SHP77 treated with DMSO at 0.1 percent for 48 hours (cell line): ENCODE measurements around the gene SLC5A2.
"Not testable (repeated sequence)": the region's sequence is repeated elsewhere in the genome, so short reads cannot be mapped to it uniquely, and the experiment has no call there.

Experiments used
- DNase-seq: peaks from one replicate; lab custom pipeline; 2025; lab: John Stamatoyannopoulos, UW

The SLC5A2 gene

DNA sequence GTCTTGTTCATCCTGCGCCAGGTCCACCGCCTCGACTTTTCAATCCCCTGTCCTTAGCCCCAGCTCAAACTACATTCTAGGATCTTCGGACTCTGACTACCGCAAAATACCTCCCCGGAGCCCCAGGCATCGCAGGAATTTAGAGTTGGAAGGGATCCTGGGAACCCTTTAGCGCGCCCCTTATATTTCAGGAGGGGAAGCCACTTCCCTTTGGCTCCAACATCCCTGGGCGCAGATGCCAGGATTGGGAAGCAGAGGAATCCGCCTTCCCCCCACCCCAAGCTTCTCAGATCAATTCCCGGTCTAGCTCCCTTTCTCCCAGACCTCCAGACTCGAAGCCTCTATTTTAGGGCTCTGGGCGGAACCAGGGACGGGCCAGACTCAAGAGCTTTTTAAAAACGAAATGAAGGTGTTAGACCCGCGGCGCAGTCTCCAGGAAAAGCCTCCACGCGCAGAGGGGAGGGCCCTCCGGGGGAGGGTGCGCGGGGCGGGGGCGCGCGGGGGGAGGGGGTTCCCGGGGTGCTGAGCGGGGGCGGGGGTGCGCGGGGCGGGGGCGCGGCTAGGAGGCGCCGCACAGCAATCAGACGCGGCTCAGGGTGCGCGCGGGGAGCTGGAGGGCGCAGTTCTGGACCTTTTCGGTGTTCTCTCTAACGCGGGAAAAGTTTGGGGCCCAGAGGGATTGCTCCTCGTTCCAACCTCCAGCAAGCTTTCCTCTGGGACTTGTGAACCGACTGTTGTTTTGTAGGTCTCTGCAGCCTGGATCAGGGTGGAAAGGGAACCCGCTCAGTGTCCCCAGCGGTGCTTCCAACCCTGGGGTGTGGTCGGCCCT, 46.4 kb downstream of the SLC5A2 start:
- DNase-seq = no peak

DNA sequence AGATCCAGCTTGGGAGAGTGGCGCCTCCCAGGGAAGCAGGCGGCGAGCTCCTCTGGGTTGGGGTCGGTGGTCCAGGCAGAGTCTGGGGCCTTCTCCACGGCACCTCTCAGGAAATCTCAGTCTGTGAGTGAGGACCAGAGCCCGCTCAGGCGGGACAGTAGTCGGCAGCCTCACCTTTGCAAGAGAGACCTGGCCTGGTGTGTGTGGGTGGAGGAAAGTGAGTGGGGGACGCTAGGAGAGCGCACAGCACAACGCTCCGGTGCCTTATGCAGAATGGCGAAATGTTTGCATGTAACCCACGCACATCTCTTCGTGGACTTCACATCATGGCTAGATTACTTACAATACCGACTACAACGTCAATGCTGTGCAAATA, 47.0 kb downstream of the SLC5A2 start:
- no peak for DNase-seq

DNA sequence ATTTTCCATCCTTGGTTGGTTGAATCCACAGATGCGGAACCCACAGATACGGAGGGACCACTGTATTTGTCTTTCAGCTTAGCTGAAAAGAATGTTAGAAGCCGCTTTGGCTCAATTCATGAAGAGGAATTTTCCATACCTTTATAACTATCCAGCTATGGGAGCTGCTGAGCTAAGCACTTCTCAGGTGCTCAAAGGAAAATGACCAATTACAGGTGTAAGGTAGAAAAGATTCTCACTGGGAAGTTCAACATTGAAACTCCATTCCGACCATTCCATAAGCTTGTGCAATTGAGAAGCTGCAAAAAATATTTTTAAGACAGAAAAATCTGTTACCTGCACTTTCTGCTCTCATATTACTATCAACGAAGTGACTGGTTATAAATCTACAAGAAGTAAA, 47.5 kb downstream of the SLC5A2 start:
- DNase-seq = no peak

DNA sequence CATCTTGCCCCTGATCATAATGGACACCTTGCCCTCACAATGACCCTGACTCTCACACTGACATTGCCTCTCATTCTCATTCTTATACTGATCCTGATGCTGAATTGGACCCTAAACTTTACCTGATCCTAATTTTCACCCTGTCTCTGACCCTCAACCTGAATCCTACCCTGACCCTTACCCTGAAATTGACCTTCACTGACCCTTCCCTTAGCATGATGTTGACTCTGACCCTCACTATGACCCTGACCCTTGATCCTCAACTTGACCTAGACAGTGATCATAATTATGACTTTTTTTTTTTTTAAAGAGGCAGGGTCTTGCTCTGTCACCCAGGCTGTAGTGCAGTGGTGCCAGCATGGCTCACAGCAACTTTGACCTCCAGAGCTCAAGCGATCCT, 48.2 kb downstream of the SLC5A2 start:
- DNase-seq = no peak

DNA sequence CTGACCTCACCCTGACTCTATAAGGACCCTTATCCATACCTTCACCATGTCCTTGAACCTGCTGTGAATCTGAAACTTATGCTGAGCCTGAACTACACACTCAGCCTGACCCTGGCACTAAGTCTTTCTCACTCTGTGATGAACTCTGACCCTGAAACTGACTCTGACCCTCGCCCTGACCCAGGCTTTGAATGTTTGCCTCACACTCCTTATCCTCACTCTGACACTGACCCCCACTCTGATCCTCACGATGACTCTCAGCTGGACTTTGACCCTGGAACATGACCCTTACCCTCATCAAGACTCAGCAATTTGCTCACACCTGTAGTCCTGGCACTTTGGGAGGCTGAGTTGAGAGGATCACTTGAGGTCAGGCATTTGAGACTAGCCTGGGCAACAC, 49.2 kb downstream of the SLC5A2 start:
- no peak for DNase-seq

DNA sequence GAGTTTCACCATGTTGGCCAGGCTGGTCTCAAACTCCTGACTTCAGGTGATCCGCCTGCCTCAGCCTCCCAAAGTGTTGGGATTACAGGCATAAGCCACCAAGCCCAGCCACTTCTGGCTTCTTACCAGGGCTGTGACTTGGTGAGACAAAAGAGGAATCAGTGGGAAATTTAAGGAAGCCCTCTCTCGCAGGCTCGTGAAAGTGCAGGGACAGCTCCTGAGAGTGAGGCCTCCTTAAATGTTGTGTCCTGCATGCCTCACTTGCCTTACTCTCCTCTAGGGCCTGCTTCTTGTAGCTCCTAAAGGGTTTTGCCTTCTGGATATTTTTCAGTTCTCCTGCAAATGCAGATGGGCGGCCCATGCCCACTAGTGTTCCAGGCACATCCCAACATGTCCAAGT, 50.0 kb downstream of the SLC5A2 start:
- DNase-seq = no peak

DNA sequence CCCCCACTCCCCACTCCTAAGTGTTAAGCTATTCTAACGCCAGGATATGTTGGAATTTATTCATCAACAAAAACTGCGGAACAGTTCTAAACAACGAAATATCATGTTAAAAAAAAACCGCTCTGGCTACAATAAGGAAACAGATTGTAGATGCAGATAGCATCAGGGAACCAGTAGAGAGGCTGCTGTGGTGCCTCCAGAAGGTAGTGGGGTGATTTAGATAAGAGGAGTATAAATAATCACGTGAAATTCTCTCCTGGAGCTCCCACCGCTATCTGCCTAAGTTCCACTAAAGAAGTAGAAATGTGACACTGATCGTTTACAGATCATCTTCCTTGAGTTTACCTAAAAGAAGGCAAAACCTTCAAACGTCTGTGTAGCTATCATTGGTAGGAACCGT, 52.8 kb downstream of the SLC5A2 start:
- no peak for DNase-seq

DNA sequence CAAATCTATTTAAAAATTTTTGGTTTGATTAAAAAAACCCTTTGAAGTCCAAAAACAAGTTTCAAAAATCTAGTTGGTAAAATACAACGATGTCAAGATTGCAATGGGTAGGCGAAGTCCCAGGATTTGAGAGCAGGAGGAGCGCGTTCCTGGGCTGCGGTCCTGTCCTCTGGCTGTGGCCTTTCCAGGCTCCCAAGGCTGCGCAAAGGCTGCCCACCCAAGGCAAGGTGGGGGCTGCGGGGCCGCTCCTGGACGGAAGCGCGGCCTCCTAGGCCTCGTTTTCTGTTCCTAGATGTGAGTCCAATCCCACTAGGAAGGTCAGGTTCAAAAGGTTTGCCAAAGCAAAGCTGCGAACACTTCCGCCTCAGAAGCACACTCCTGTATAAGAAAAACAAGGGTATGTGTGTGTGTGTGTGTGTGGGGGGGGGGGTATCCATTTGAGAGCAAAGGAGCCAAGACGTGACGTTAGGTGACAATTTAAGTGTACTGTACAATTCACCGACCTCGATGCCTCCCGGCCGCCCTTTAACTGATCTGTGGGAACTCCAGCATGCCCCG, 54.0 kb downstream of the SLC5A2 start:
- no peak for DNase-seq

DNA sequence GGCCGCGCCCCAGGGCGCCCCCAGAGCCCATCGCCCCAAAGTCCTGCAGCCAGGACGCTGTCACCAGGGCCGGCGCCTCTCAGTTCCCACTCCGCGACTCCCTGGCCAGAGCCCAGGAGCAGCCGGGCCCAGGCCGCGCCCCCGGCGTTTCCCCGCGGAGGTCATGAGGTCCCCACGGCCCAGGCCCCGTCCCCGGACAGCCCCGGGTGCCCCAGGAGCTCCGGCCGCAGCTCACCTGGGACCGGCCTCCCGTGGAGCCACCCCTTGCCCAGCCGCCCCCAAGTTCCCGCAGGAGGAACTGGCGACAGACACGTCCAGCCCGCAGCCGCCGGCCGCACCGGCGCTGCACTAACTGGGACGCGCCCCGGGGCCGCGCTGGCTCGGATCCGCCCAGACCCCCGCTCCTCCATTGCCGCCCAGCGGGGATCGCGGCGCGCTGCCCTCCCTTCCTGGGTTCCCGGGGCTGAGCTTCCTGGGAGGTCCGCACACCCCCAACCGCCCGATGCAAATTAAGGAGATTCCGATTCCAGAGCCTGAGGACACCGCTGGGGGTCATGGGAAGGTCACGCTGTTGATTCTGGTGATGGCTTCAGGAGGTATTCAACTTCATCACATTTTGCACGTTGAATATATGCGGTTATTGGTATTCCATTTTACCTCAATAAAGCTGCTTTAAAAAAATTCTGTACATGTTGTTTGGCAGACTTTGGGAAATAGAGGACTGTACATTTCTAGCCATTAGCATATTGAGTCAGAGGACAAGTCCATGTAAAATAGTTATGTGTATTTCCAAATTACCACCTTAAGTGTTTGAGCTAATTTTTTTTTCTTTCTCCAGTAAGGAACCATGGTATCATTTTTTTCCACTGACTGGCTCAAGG, 54.7 kb downstream of the SLC5A2 start:
- no peak for DNase-seq

DNA sequence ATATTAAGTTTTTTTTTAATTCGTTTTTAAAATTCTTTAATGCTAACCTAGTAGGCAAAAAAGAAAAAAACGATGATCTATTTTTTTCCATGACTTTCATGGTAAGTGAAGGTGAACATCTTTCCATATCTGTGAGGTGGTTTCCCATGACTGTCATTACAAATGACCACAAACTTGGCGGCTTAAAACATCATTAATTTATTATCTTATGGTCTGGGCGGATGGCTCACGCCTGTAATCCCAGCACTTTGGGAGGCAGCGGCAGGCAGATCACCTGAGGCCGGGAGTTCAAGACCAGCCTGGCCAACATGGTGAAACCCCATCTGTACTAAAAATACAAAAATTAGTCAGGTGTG, 55.3 kb downstream of the SLC5A2 start:
- DNase-seq = not testable (repeated sequence)

DNA sequence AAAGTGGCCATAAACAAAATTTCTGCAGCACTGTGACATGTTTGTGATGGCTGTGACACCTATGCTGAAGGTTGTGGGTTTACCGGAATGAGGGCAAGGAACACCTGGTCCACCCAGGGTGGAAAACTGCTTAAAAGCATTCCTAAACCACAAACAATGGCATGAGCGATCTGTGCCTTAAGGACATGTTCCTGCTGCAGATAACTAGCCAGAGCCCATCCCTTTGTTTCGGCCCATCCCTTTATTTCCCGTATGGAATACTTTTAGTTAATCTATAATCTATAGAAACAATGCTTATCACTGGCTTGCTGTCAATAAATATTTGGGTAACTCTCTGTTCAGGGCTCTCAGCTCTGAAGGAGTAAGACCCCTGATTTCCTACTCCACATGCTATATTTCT, 56.8 kb downstream of the SLC5A2 start:
- DNase-seq = not testable (repeated sequence)
